Loucy (cell line): Measurements from ENCODE around the gene TMIGD1.

Experiments used
- H2AFZ ChIP-seq: fragments of 200-600 bp; sonication (generic); 2 replicates; pipeline ENCODE4 v1.6.0; 2016; ENCODE audit warnings: antibody characterized with exemption, mild to moderate bottlenecking, low read length, moderate library complexity
- H3F3A ChIP-seq: fragments of 200-600 bp; 2 replicates; pipeline ENCODE4 v1.6.0; 2016; ENCODE audit warnings: antibody characterized with exemption, low read depth, mild to moderate bottlenecking
- H3K27me3 ChIP-seq: fragments of 200-600 bp; sonication (generic); 2 replicates; pipeline ENCODE4 v1.6.1; 2014; ENCODE audit warnings: low read length, mild to moderate bottlenecking; ENCODE audit not compliant: insufficient read depth, poor library complexity, severe bottlenecking
- H3K36me3 ChIP-seq: fragments of 200-600 bp; sonication (generic); 2 replicates; pipeline ENCODE4 v1.6.1; 2016; ENCODE audit warnings: low read length; ENCODE audit not compliant: insufficient read depth
- H3K4me1 ChIP-seq: fragments of 200-600 bp; sonication (generic); 2 replicates; pipeline ENCODE4 v1.5.1; 2014; ENCODE audit warnings: low read length, mild to moderate bottlenecking; ENCODE audit not compliant: insufficient read depth, poor library complexity, severe bottlenecking
- H3K4me2 ChIP-seq: fragments of 200-600 bp; sonication (generic); 2 replicates; pipeline ENCODE4 v1.6.0; 2014; ENCODE audit warnings: antibody characterized with exemption, low read length, low read depth, mild to moderate bottlenecking; ENCODE audit not compliant: poor library complexity, severe bottlenecking
- H3K4me3 ChIP-seq: fragments of 200-600 bp; sonication (generic); 2 replicates; pipeline ENCODE4 v1.5.1; 2014; ENCODE audit warnings: low read length, mild to moderate bottlenecking, mixed read lengths; ENCODE audit not compliant: poor library complexity, severe bottlenecking
- H3K79me2 ChIP-seq: fragments of 200-600 bp; sonication (generic); 2 replicates; pipeline ENCODE4 v1.6.1; 2014; ENCODE audit warnings: low read length; ENCODE audit not compliant: insufficient read depth
- H3K9ac ChIP-seq: fragments of 200-600 bp; sonication (generic); 2 replicates; pipeline ENCODE4 v1.6.0; 2014; ENCODE audit warnings: mild to moderate bottlenecking, low read depth, low read length, moderate library complexity; ENCODE audit not compliant: poor library complexity, severe bottlenecking
- H3K9me2 ChIP-seq: fragments of 200-600 bp; sonication (generic); replicated peaks from 2 replicates; pipeline ENCODE4 v1.6.1; 2016; ENCODE audit warnings: low read depth, low read length, mixed read lengths
- H3K9me3 ChIP-seq: fragments of 200-600 bp; sonication (generic); 2 replicates; pipeline ENCODE4 v1.6.1; 2014; ENCODE audit warnings: mild to moderate bottlenecking, antibody characterized with exemption, low read length, low read depth; ENCODE audit not compliant: insufficient read depth
- H4K20me1 ChIP-seq: fragments of 200-600 bp; sonication (generic); 2 replicates; pipeline ENCODE4 v1.6.0; 2014; ENCODE audit warnings: antibody characterized with exemption, low read length, mild to moderate bottlenecking; ENCODE audit not compliant: insufficient read depth, poor library complexity, severe bottlenecking
- CTCF ChIP-seq: fragments of 200-600 bp; sonication (generic); conservative IDR thresholded peaks from 2 replicates; pipeline ENCODE4 v1.5.1; 2014; ENCODE audit warnings: mild to moderate bottlenecking, antibody characterized with exemption, low read length
- EZH2phosphoT487 ChIP-seq: fragments of 200-600 bp; IDR thresholded peaks from 2 replicates; pipeline ENCODE4 v1.6.1; 2018; ENCODE audit warnings: antibody characterized with exemption, mild to moderate bottlenecking, moderate library complexity, borderline replicate concordance

Gene TMIGD1

GRCh38 chr17:30363715-30364202 lies 29.9 kb upstream of the TMIGD1 start:
- Histone ChIP-seq H3K4me3 (peak overlapping the region; percentile 10), H3K4me2 (peak overlapping the region; percentile 58), H3F3A (peaks cover 4% of the 10 kb centered on the region; the same call in 1 of the 2 replicates), H3K79me2 (no peaks in the 10 kb centered on the region), H3K27me3 (no peaks in the 10 kb centered on the region), H3K9me3 (peaks cover 5% of the 10 kb centered on the region; the same call in 1 of the 2 replicates), H3K9me2 (no peaks in the 10 kb centered on the region), H3K4me1 (peaks cover 9% of the 10 kb centered on the region), H3K9ac (no peak overlapping the region), H2AFZ (peak overlapping the region; percentile 72), H4K20me1 (no peaks in the 10 kb centered on the region), H3K36me3 (no peaks in the 10 kb centered on the region)
- TF ChIP-seq CTCF (no peak), EZH2phosphoT487 (no peak)

- no peaks in the 10 kb centered on the region for H3K79me2 ChIP-seq
- H3K9me2 ChIP-seq = no peaks in the 10 kb centered on the region
- H3F3A ChIP-seq = peaks cover 4% of the 10 kb centered on the region; the same call in 1 of the 2 replicates
- H4K20me1 ChIP-seq = no peaks in the 10 kb centered on the region
- H3K9me3 ChIP-seq = peaks cover 5% of the 10 kb centered on the region; the same call in 1 of the 2 replicates
- H2AFZ ChIP-seq = no peak overlapping the region
- no peaks in the 10 kb centered on the region for H3K27me3 ChIP-seq
- H3K4me1 ChIP-seq = peaks cover 9% of the 10 kb centered on the region
- no peak overlapping the region for H3K4me2 ChIP-seq
- H3K36me3 ChIP-seq = no peaks in the 10 kb centered on the region
- no peak overlapping the region for H3K9ac ChIP-seq
- no peak overlapping the region for H3K4me3 ChIP-seq
- no peak for TF ChIP-seq EZH2phosphoT487
Measured at GRCh38 chr17:30361766-30362279, 28.0 kb upstream of the TMIGD1 start.

GRCh38 chr17:30360086-30360808 lies 26.4 kb upstream of the TMIGD1 start:
- Histone ChIP-seq H3K4me3 (no peak overlapping the region), H4K20me1 (no peaks in the 10 kb centered on the region), H3K36me3 (no peaks in the 10 kb centered on the region), H3K9ac (no peak overlapping the region), H3K9me3 (peaks cover 5% of the 10 kb centered on the region; the same call in 1 of the 2 replicates), H3K4me1 (peaks cover 9% of the 10 kb centered on the region), H3K79me2 (no peaks in the 10 kb centered on the region), H3K9me2 (no peaks in the 10 kb centered on the region), H2AFZ (no peak overlapping the region), H3K4me2 (no peak overlapping the region), H3K27me3 (no peaks in the 10 kb centered on the region), H3F3A (peaks cover 4% of the 10 kb centered on the region; the same call in 1 of the 2 replicates)
- TF ChIP-seq CTCF (no peak), EZH2phosphoT487 (no peak)
